Measurements from ENCODE around the gene LRRC8B.

LRRC8B gene

DNA sequence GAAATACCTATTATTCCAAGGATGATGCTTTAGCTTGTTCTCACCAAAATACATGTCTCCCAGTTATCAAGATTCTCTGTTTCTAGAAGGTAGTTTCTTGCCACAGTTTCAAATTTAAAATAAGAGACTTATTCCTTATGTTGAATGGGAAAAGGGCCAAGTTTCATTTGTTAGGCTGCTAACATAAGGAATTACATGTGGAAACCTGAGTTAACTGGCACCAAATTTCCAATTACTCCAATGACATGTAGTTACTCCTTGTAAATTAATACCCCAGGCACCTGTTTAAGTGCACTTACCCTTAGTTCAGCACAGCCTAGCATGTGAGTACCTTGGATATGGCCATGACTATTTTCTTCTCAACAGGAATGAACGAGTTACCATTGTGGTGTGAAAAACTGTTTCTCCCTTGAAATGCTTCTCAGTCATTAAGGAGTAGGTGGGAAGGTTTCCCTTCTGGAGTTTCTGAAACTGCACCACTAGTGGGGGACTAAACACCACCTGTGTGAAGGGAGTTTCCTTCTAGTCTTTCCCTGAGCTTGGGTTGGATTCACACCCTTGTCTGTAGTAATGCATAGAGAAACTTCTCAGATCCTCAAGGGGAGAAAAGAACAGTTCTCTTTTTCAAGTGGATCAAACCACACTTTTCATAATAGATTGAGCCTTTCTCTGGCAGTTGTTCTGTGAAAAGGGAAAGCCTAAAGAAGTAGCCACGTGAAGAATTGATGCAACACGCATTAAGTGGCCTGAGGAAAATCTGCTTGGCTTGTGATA lies 76.0 kb downstream of the LRRC8B start:
- Histone ChIP-seq H3K9me3 (ENCODE audit: insufficient read depth, low read depth, low read length) (no peaks in the 10 kb centered on the region), H4K8ac (ENCODE audit: low read depth, low read length) (no peak overlapping the region), H2BK12ac (ENCODE audit: low read length) (no peak overlapping the region), H2AFZ (ENCODE audit: insufficient read depth, low read length, poor library complexity) (no peak overlapping the region), H3K27me3 (ENCODE audit: insufficient read depth, low read length) (no peaks in the 10 kb centered on the region), H2BK120ac (ENCODE audit: insufficient read depth, low read length, poor library complexity) (no peak overlapping the region), H4K91ac (ENCODE audit: low read depth, low read length) (no peak overlapping the region), H3K79me1 (ENCODE audit: low read length) (no peaks in the 10 kb centered on the region), H4K12ac (ENCODE audit: low read depth, low read length) (no peak overlapping the region), H3K79me2 (ENCODE audit: control insufficient read depth, insufficient read depth, low read length, poor library complexity) (no peaks in the 10 kb centered on the region), H3K4me1 (ENCODE audit: control insufficient read depth in 1 of 2, insufficient read depth in 2 of 2, low read length in 2 of 2) (no peaks in the 10 kb centered on the region), H3K23ac (ENCODE audit: low read length) (no peak overlapping the region), H3K14ac (ENCODE audit: low read length) (no peak overlapping the region), H3K18ac (ENCODE audit: low read length) (no peak overlapping the region), H3K27ac (ENCODE audit: low read depth, low read length) (no peak overlapping the region), H3K4me2 (ENCODE audit: low read length) (no peak overlapping the region), H3K36me3 (ENCODE audit: control insufficient read depth in 1 of 2, insufficient read depth in 2 of 2, low read length in 2 of 2) (no peaks in the 10 kb centered on the region), H3K4ac (ENCODE audit: low read depth, low read length) (no peak overlapping the region), H2BK5ac (ENCODE audit: low read depth, low read length, poor library complexity) (no peak overlapping the region), H3K4me3 (ENCODE audit: low read depth, low read length) (no peak overlapping the region), H2AK5ac (ENCODE audit: low read length) (no peak overlapping the region), H3K9ac (ENCODE audit: low read length) (no peak overlapping the region)
- WGBS (ENCODE audit: extremely low coverage, insufficient coverage, insufficient read length), result no CpG with 5 or more reads among the region's 3 CpGs
- no peak for DNase-seq

DNA sequence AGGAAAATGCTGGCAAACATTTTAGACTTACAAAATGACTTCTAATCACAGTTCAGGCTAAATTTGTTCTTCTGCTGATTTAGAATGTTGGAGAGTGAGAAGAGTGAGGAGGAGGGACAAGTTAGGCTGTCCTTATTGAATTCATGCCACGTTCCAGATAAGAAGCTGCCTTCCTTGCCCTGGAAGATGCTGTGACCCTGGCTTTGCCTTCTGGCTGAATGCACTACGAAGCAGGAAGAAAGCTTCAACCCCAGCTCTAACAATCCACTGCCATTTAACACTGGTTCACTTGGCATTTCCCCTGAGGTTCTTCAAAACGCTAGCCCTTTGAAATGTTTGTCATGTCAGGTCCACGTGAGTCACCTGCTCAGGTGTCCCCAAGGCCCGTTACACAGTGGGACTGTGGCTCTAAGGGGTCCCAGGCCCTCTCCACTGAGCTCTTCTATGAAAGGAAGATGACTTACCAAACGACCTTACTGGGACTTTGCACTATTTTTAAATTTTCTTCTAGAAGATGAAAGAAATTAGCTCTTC lies 78.3 kb downstream of the LRRC8B start:
- Histone ChIP-seq H3K4me1 (ENCODE audit: control insufficient read depth in 1 of 2, insufficient read depth in 2 of 2, low read length in 2 of 2) (no peaks in the 10 kb centered on the region), H2BK120ac (ENCODE audit: insufficient read depth, low read length, poor library complexity) (no peak overlapping the region), H3K36me3 (ENCODE audit: control insufficient read depth in 1 of 2, insufficient read depth in 2 of 2, low read length in 2 of 2) (no peaks in the 10 kb centered on the region), H3K79me1 (ENCODE audit: low read length) (no peaks in the 10 kb centered on the region), H4K8ac (ENCODE audit: low read depth, low read length) (no peak overlapping the region), H4K91ac (ENCODE audit: low read depth, low read length) (no peak overlapping the region), H3K4me3 (ENCODE audit: low read depth, low read length) (no peak overlapping the region), H3K9me3 (ENCODE audit: insufficient read depth, low read depth, low read length) (no peaks in the 10 kb centered on the region), H4K12ac (ENCODE audit: low read depth, low read length) (no peak overlapping the region), H2AFZ (ENCODE audit: insufficient read depth, low read length, poor library complexity) (peak overlapping the region; percentile 40), H3K14ac (ENCODE audit: low read length) (no peak overlapping the region), H3K9ac (ENCODE audit: low read length) (no peak overlapping the region), H2BK5ac (ENCODE audit: low read depth, low read length, poor library complexity) (no peak overlapping the region), H3K23ac (ENCODE audit: low read length) (no peak overlapping the region), H2BK12ac (ENCODE audit: low read length) (no peak overlapping the region), H3K4me2 (ENCODE audit: low read length) (no peak overlapping the region), H3K27me3 (ENCODE audit: insufficient read depth, low read length) (no peaks in the 10 kb centered on the region), H3K27ac (ENCODE audit: low read depth, low read length) (no peak overlapping the region), H3K4ac (ENCODE audit: low read depth, low read length) (no peak overlapping the region), H3K79me2 (ENCODE audit: control insufficient read depth, insufficient read depth, low read length, poor library complexity) (no peaks in the 10 kb centered on the region), H2AK5ac (ENCODE audit: low read length) (no peak overlapping the region), H3K18ac (ENCODE audit: low read length) (no peak overlapping the region)
- no CpG with 5 or more reads among the region's 6 CpGs for WGBS (ENCODE audit: extremely low coverage, insufficient coverage, insufficient read length)
- no peak for DNase-seq

DNA sequence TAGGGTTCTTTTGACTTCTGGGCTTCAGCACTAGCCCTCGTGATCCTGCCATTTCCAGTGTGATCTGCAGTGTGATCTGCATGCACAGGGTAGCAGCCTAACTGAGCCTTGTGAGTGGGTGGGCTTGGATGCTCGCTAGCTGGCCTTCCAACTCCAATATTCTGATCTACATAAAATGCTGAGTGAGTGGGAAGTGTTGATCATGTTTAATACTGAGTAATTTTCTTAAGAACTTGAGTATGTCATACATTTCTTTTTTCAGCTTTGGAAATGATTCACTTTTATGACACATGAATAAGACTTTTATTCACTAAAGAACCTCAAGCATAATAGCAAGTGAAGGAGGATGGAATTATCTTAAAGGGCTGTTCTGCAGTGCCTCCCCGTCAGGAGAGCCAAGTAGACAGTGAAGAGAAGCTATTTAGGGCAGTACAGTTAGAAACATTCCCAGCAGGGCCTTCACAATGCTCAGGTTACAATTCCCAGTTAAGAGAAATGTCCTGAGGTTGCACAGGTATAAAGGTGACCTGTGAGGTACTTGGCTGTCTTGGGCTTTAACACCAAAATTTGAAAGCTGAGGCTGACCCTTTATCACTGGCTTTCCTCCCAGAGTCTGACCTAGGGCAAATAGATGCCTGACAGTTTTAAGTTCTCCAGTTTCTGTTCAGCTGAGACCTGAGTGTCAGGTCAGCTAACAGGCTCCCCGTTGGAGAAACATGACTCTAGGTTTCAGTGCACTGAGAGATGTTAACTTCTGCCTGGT lies 79.2 kb downstream of the LRRC8B start:
- H3K9me3 ChIP-seq (ENCODE audit: insufficient read depth, low read depth, low read length), result no peaks in the 10 kb centered on the region
- no peak overlapping the region for H2BK12ac ChIP-seq (ENCODE audit: low read length)
- H2BK120ac ChIP-seq (ENCODE audit: insufficient read depth, low read length, poor library complexity), result no peak overlapping the region
- no peak overlapping the region for H4K8ac ChIP-seq (ENCODE audit: low read depth, low read length)
- no peak overlapping the region for H3K27ac ChIP-seq (ENCODE audit: low read depth, low read length)
- H2AFZ ChIP-seq (ENCODE audit: insufficient read depth, low read length, poor library complexity), result no peak overlapping the region
- no peaks in the 10 kb centered on the region for H3K27me3 ChIP-seq (ENCODE audit: insufficient read depth, low read length)
- H3K79me2 ChIP-seq (ENCODE audit: control insufficient read depth, insufficient read depth, low read length, poor library complexity), result no peaks in the 10 kb centered on the region
- H3K4me2 ChIP-seq (ENCODE audit: low read length), result no peak overlapping the region
- no peak overlapping the region for H4K91ac ChIP-seq (ENCODE audit: low read depth, low read length)
- no peak for DNase-seq
- H4K12ac ChIP-seq (ENCODE audit: low read depth, low read length), result no peak overlapping the region
- no peak overlapping the region for H3K14ac ChIP-seq (ENCODE audit: low read length)
- H3K4ac ChIP-seq (ENCODE audit: low read depth, low read length), result no peak overlapping the region
- no peaks in the 10 kb centered on the region for H3K4me1 ChIP-seq (ENCODE audit: control insufficient read depth in 1 of 2, insufficient read depth in 2 of 2, low read length in 2 of 2)
- H2BK5ac ChIP-seq (ENCODE audit: low read depth, low read length, poor library complexity), result no peak overlapping the region
- H3K36me3 ChIP-seq (ENCODE audit: control insufficient read depth in 1 of 2, insufficient read depth in 2 of 2, low read length in 2 of 2), result no peaks in the 10 kb centered on the region
- no peaks in the 10 kb centered on the region for H3K79me1 ChIP-seq (ENCODE audit: low read length)
- no peak overlapping the region for H3K4me3 ChIP-seq (ENCODE audit: low read depth, low read length)
- no peak overlapping the region for H3K23ac ChIP-seq (ENCODE audit: low read length)
- no peak overlapping the region for H3K18ac ChIP-seq (ENCODE audit: low read length)
- no CpG with 5 or more reads among the region's 4 CpGs for WGBS (ENCODE audit: extremely low coverage, insufficient coverage, insufficient read length)
- H2AK5ac ChIP-seq (ENCODE audit: low read length), result no peak overlapping the region
- H3K9ac ChIP-seq (ENCODE audit: low read length), result no peak overlapping the region

DNA sequence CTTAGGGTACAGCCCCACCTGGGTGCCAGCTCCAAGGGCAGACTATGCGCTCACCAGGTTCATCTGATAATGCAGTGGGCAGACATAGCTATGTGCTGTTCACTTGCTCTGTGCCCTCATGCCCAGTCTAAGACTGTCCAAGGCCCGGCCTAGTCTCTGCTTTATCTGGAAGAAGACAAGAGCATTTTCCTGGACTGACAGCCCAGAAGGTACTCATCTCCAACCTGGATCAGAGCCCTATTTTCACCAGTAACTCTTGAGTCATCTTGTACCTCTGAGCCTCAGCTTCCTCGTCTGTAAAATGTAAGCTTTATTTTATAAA lies 79.7 kb downstream of the LRRC8B start:
- no peak overlapping the region for H3K4me2 ChIP-seq (ENCODE audit: low read length)
- H3K9ac ChIP-seq (ENCODE audit: low read length), result no peak overlapping the region
- H3K27me3 ChIP-seq (ENCODE audit: insufficient read depth, low read length), result no peaks in the 10 kb centered on the region
- no peak overlapping the region for H3K14ac ChIP-seq (ENCODE audit: low read length)
- no peak overlapping the region for H3K23ac ChIP-seq (ENCODE audit: low read length)
- H3K79me2 ChIP-seq (ENCODE audit: control insufficient read depth, insufficient read depth, low read length, poor library complexity), result no peaks in the 10 kb centered on the region
- H3K4me3 ChIP-seq (ENCODE audit: low read depth, low read length), result no peak overlapping the region
- no peak overlapping the region for H3K4ac ChIP-seq (ENCODE audit: low read depth, low read length)
- no peaks in the 10 kb centered on the region for H3K79me1 ChIP-seq (ENCODE audit: low read length)
- H2AK5ac ChIP-seq (ENCODE audit: low read length), result no peak overlapping the region
- no peaks in the 10 kb centered on the region for H3K36me3 ChIP-seq (ENCODE audit: control insufficient read depth in 1 of 2, insufficient read depth in 2 of 2, low read length in 2 of 2)
- no peak overlapping the region for H2AFZ ChIP-seq (ENCODE audit: insufficient read depth, low read length, poor library complexity)
- no peak overlapping the region for H2BK120ac ChIP-seq (ENCODE audit: insufficient read depth, low read length, poor library complexity)
- no peak overlapping the region for H4K12ac ChIP-seq (ENCODE audit: low read depth, low read length)
- no peak overlapping the region for H4K91ac ChIP-seq (ENCODE audit: low read depth, low read length)
- H4K8ac ChIP-seq (ENCODE audit: low read depth, low read length), result no peak overlapping the region
- no peak overlapping the region for H3K18ac ChIP-seq (ENCODE audit: low read length)
- WGBS (ENCODE audit: extremely low coverage, insufficient coverage, insufficient read length), result no CpG with 5 or more reads among the region's 3 CpGs
- H2BK5ac ChIP-seq (ENCODE audit: low read depth, low read length, poor library complexity), result no peak overlapping the region
- H2BK12ac ChIP-seq (ENCODE audit: low read length), result no peak overlapping the region
- H3K9me3 ChIP-seq (ENCODE audit: insufficient read depth, low read depth, low read length), result no peaks in the 10 kb centered on the region
- no peak overlapping the region for H3K27ac ChIP-seq (ENCODE audit: low read depth, low read length)
- no peak for DNase-seq
- H3K4me1 ChIP-seq (ENCODE audit: control insufficient read depth in 1 of 2, insufficient read depth in 2 of 2, low read length in 2 of 2), result no peaks in the 10 kb centered on the region
